Heart left ventricle (tissue), 16 donors: Measurements from ENCODE around the gene GBX2. TPM values are rescaled to one million over a fixed set of nuclear protein-coding genes. Genes with fewer than 3 reads are reported as not detected.
A peak's percentile ranks its signal among the peaks of the same experiment; 100 is the strongest.

Experiments used
- ATAC-seq, 4 donors: fragments of 200-7000 bp; cut with Tn5 transposase; one replicate each; pipeline ENCODE4 v1.9.1; 2020 to 2022; ENCODE audit warnings: moderate library complexity in 4 of 4, mild to moderate bottlenecking in 3 of 4, moderate number of reproducible peaks in 1 of 4
- DNase-seq, 5 donors: peaks; one replicate each; pipeline ENCODE4 v3.0.0-alpha.2; 2020
- H3K27ac ChIP-seq, 12 donors: fragments of 200-600 bp; sonication (generic) in 4 of 12; one replicate each; pipeline versions ENCODE4 v1.5.0 to v1.8.0; 2016 to 2022; ENCODE audit warnings: mild to moderate bottlenecking in 2 of 12
- H3K27me3 ChIP-seq, 9 donors: fragments of 200-600 bp; sonication (generic) in 2 of 9; one replicate each; pipeline versions ENCODE4 v1.5.1 to v1.8.0; 2016 to 2022; ENCODE audit warnings: mild to moderate bottlenecking in 3 of 9
- H3K36me3 ChIP-seq, 9 donors: fragments of 200-600 bp; sonication (generic) in 2 of 9; one replicate each; pipeline versions ENCODE4 v1.5.0 to v1.8.0; 2018 to 2022; ENCODE audit warnings: mild to moderate bottlenecking in 2 of 9
- H3K4me1 ChIP-seq, 12 donors: fragments of 200-600 bp; sonication (generic) in 4 of 12; one replicate each; pipeline versions ENCODE4 v1.5.0 to v1.8.0; 2016 to 2022; ENCODE audit warnings: mild to moderate bottlenecking in 3 of 12
- H3K4me3 ChIP-seq, 12 donors: fragments of 200-600 bp; sonication (generic) in 4 of 12; one replicate each; pipeline versions ENCODE4 v1.5.0 to v1.8.0; 2017 to 2022; ENCODE audit warnings: mild to moderate bottlenecking in 9 of 12, moderate library complexity in 4 of 12
- H3K9me3 ChIP-seq, 12 donors: fragments of 200-600 bp; sonication (generic) in 4 of 12; one replicate each; pipeline versions ENCODE4 v1.5.0 to v1.8.0; 2016 to 2022; ENCODE audit warnings: mild to moderate bottlenecking in 1 of 12
- POLR2A ChIP-seq, 2 donors: fragments of 450-650 bp; IDR thresholded peaks; one replicate each; pipeline ENCODE4 v1.6.1; 2017; ENCODE audit warnings: antibody characterized with exemption in 2 of 2, mild to moderate bottlenecking in 2 of 2, moderate library complexity in 2 of 2
- WGBS, 4 donors: extraction: QIAGEN DNeasy Blood & Tissue Kit in 2 of 4; methylation state at CpG; one replicate each; pipeline versions ENCODE4 v1.1.5 to v1.1.7; 2013 to 2018; 5-methylcytosine and 5-hydroxymethylcytosine counted together
- intact Hi-C, 10 donors: fragments of 100-400 bp; cut with DNase I; formaldehyde crosslinking; loops; one replicate each; pipeline versions ENCODE4 v1.11.1 to v1.14.2; 2022
- polyA plus RNA-seq, 2 donors: library from polyadenylated mRNA; stranded (reverse); fragments of 200-250 nt; gene quantifications; one replicate each; pipeline ENCODE4 v1.2.3, GENCODE V29; 2013
- total RNA-seq, 9 donors: library from RNA; depleted of rRNA in 2 of 9; stranded (reverse); fragments of >200 nt in 2 of 9; fragmentation: NEBNext Ultra II Directional in 3 of 9; extraction: Animal tissue kit (Norgen Biotek cat#: 25700) in 3 of 9; gene quantifications; one replicate each; pipeline versions ENCODE4 v1.1.0 to v1.2.4, GENCODE V29; 2016 to 2023
- TF ChIP-seq, protein P1 (sequence below), 12 donors: fragments of 200-600 bp; sonication (generic) in 4 of 12; IDR thresholded peaks; one replicate each; pipeline versions ENCODE4 v1.5.0 to v1.8.0; 2018 to 2022; ENCODE audit warnings: antibody characterized with exemption in 12 of 12, mild to moderate bottlenecking in 5 of 12
- donor health status: ischemic (EF 13 %, LVEDD 7.1; RV severe dilation, severe dysfunction).
- donor health status: healthy with polysubstance abuse.
- donor health status: DM: no; HTN: yes; CAD: no.
- donor health status: DM: no; HTN: no; CAD: no.
- donor health status: ischemic (EF 25% LVEDD 6.9; RV normal size, moderate dysfunction).
- donor health status: ischemic (EF 25% LVEDD 5.7; RV mildly dilated, moderate dysfunction).
- donor health status: healthy.
- donor health status: DM: yes; HTN: yes; CAD: no.
- donor health status: ischemic (EF 35%, LVEDD 5.7; RV mildly dilated, moderate dysfunction).
- donor health status: nonischemic (EF 11% LVEDD 7.7; RV severe dilation, severe dysfunction).
- donor health status: DM: yes; HTN: yes; CAD: no.
- donor health status: PGD.
- donor health status: ischemic (EF 29% LVEDD 5.4; RV normal size, mild dysfunction).
- donor health status: nonischemic (EF 23%, LVEDD 6.1; RV moderate dilation, normal function).

GBX2 gene
- total and polyA plus RNA-seq, 11 donors = 0.15 to 0.55 (median 0.17) TPM; not detected in 8

- Histone ChIP-seq H3K4me1 (peaks cover 0 to 30% (median 15%) of the 10 kb centered on the region in 12 donors), H3K27me3 (peaks cover 43 to 74% (median 65%) of the 10 kb centered on the region in 9 donors), H3K36me3 (no peaks in the 10 kb centered on the region), H3K27ac (no peak overlapping the region), H3K4me3 (peak overlapping the region in 6 of 12 donors; percentile 8 to 45 (median 15)), H3K9me3 (no peaks in the 10 kb centered on the region)
- intact Hi-C loops = loop anchor here in 8 of 10 donors (2.0 to 5.0 kb wide), 6 partner anchors 387 to 413 kb away; no protein-coding TSS in a partner anchor
- TF ChIP-seq, protein P1, sequence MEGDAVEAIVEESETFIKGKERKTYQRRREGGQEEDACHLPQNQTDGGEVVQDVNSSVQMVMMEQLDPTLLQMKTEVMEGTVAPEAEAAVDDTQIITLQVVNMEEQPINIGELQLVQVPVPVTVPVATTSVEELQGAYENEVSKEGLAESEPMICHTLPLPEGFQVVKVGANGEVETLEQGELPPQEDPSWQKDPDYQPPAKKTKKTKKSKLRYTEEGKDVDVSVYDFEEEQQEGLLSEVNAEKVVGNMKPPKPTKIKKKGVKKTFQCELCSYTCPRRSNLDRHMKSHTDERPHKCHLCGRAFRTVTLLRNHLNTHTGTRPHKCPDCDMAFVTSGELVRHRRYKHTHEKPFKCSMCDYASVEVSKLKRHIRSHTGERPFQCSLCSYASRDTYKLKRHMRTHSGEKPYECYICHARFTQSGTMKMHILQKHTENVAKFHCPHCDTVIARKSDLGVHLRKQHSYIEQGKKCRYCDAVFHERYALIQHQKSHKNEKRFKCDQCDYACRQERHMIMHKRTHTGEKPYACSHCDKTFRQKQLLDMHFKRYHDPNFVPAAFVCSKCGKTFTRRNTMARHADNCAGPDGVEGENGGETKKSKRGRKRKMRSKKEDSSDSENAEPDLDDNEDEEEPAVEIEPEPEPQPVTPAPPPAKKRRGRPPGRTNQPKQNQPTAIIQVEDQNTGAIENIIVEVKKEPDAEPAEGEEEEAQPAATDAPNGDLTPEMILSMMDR (IDR thresholded peaks at IDR 0.05) = no peak
- TF ChIP-seq POLR2A (IDR thresholded peaks at IDR 0.05) = no peak
- no peak for DNase-seq
- 4 to 9% (median 5%) methylated on average over 32 to 59 of the region's 59 CpGs for WGBS, 4 donors
- no peak for ATAC-seq
These were observed 11.3 kb upstream of the GBX2 start for GRCh38 chr2:236179236-236180075.

DNA sequence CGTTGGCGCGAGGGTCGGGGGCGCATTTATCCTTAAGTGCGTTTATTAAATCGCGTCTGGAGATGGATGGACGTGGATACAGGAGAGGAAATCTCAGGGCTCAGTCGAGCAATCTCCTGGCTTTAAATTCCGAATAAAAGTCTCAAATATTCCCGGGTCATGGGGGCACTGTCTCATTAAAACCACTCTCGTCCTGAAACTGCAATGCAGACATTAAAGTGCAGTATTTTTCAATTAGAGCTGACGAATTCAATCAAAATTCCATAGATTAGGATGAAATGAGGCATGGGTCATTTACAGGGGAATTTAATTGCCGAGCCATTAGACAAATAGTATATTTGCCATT, 10.7 kb upstream of the GBX2 start:
- 3 to 8% (median 5%) methylated on average over 15 of the region's 15 CpGs for WGBS, 4 donors
- Histone ChIP-seq H3K4me3 (peak overlapping the region in 7 of 12 donors; percentile 1 to 48 (median 40)), H3K9me3 (no peaks in the 10 kb centered on the region), H3K4me1 (peaks cover 0 to 30% (median 15%) of the 10 kb centered on the region in 12 donors), H3K27ac (no peak overlapping the region), H3K27me3 (peaks cover 48 to 80% (median 71%) of the 10 kb centered on the region in 9 donors), H3K36me3 (no peaks in the 10 kb centered on the region)
- DNase-seq (no peak), ATAC-seq (no peak)
- TF ChIP-seq POLR2A (IDR thresholded peaks at IDR 0.05) = no peak
- TF ChIP-seq, protein P1 (IDR thresholded peaks at IDR 0.05) = no peak
- intact Hi-C loops = loop anchor here in 5 of 10 donors (5.0 kb wide), 3 partner anchors 387 to 412 kb away; no protein-coding TSS in a partner anchor

- peak overlapping the region; percentile 1 to 48 (median 34) for H3K4me3 ChIP-seq
- H3K9me3 ChIP-seq = no peaks in the 10 kb centered on the region
- H3K27me3 ChIP-seq = peaks cover 55 to 87% (median 78%) of the 10 kb centered on the region in 9 donors
- intact Hi-C loops = loop anchor here in 6 of 10 donors (2.0 to 5.0 kb wide), 4 partner anchors 386 to 411 kb away; no protein-coding TSS in a partner anchor
- peaks cover 0 to 31% (median 15%) of the 10 kb centered on the region in 12 donors for H3K4me1 ChIP-seq
- TF ChIP-seq, protein P1 (IDR thresholded peaks at IDR 0.05) = peak; percentile 59 to 80 (median 70)
- no peak for TF ChIP-seq POLR2A (IDR thresholded peaks at IDR 0.05)
- H3K27ac ChIP-seq = no peak overlapping the region
- 3 to 5% (median 4%) methylated on average over 41 to 65 of the region's 65 CpGs for WGBS, 4 donors
- H3K36me3 ChIP-seq = no peaks in the 10 kb centered on the region
- DNase-seq (peak in 4 of 5 donors; percentile 45 to 81 (median 61)), ATAC-seq (peak; percentile 49 to 75 (median 72))
These were observed 10.0 kb upstream of the GBX2 start for GRCh38 chr2:236177967-236178889.
